Stromal cell of bone marrow (primary cell): ENCODE data around the gene GMDS.
A peak's percentile ranks its signal among the peaks of the same experiment; 100 is the strongest.

Source experiments
- DNase-seq: peaks from one replicate; pipeline ENCODE4 v3.0.0-alpha.2; 2012; ENCODE audit warnings: low read depth

The GMDS gene

DNA sequence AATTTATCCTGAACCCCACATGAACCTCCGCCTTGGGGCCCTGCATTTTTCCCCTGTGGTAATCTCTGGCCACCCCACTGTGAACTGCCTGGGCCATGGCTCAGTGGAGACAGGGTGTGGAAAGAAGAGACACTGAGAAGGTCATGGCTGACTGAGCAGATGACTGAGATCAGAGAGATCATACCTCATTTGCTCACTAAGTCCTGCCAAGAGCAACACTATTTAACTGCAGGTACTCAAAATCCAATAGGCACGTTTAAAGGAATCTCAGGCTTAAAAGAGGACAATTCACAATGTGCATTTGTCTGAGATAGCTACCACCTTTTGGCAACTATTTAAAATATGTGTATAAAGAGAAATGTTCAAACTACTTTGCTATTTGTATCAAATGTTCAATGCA, 305.0 kb downstream of the GMDS start:
- no peak for DNase-seq

DNA sequence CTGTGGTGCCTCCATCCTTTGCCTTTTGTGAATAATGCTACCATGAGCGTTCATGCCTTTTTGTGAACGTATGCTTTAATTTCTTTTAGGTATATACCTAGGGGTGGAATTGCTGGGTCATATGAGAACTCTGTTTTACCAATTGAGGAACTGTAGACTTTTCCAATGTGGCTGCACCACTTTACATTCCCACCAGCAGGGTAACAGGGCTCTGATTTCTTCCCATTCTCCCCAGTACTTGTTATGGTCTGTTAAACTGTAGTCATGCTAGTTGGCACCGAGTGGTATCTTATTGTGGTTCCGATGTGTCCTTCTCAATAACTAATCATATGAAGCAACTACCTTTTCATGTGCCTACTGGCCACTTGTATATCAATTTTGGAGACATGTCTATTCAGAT, 312.1 kb downstream of the GMDS start:
- DNase-seq = no peak

DNA sequence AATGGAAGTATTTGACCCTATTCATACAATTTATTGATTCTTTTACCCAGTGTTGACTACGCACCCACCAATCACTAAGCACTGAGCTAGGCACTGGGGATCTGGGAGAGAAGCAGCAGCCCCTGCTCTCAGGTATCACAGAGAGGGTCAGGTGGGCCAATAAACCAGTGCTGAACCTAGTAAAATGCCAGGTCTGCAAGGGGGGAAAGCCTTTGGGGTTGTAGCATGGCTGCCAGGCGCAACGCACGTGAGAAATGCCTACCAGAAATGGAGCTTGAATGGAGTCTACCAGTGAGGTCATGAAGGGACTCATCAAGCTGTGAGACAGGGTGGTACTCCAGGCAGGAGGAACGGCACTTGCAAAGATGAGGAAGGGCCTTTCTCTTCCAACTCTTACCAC, 313.6 kb downstream of the GMDS start:
- no peak for DNase-seq

DNA sequence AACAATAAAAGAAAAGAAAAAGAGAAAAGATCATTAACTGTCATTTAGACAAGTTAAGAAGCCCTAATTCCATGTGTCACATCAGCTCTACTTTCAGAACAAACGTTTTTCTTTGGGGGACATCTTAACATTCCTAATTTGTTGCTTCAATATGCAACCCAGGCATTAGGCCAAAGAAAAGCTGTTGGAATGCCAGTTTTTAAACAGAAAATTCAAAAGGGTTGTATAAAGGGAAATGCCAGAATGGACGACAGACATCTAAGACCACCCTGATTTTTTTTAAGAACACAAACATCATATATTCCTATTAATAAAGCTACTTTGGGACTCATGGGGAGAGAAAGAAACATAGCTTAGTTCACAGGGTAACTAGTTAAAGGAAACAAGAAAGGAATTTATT, 315.0 kb downstream of the GMDS start:
- no peak for DNase-seq

DNA sequence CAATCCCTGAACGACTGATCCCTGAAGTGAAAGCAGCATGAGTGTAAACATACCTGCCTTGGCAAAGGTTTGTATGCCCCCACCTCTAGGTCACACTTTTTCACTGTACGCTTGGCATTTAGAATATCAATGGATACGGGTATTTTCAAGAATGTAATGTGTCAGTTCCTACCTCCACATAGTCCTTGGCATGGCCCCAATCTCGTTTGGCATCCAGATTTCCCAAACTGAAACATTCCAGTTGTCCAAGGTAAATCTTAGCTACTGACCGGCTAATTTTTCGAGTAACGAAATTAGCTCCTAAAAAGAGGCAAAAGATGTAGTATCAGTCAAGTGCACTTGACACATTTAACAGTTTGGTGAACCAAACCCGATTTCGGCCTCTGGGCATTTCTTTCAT, 315.5 kb downstream of the GMDS start:
- no peak for DNase-seq

DNA sequence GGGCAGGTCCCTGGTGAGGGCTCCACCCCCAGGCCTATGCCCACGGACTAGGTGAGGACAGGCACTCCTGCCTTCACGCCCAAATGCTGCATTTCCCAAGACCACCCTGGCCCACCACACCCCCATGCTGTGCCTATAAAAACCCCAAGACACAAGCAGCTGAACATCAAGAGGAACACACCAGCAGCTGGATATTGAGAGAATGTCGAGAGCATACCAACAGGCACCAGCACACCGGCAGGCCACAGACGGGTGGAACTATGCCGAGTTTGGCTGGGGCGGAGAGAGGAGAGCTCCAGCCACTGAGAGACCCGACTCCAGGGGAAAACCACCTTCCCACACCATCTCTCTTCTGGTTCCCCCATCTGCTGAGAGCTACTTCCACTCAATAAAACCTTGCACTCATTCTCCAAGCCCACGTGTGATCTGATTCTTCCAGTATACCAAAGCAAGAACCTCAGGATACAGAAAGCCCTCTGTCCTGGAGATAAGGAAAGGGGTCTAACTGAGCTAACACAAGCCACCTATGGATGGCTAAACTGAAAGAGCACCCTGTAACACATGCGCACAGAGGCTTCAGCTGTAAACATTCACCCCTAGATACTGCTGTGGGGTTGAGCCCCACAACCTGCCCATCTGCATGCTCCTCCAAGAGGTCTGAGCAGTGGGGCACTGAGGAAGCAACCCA, 319.5 kb downstream of the GMDS start:
- no peak for DNase-seq

DNA sequence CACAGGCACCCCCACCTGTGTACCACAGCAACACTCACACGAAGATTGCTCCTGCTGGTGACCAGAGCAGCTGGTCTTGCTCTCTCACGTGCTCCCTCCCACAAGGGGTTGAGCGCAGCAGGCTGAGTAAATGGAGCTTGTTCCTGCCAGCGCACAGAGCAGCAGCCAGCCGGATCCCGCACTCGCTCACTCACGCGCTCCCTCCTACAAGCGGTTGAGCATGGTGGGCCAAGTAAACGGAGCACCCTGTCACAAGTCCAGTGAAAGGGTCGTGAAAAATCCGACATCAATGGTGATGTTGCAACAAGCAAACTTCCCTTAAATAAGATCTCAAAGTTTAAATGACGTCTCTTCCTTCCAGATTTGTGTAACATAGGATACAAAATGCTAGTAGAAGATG, 322.0 kb downstream of the GMDS start:
- DNase-seq = no peak

DNA sequence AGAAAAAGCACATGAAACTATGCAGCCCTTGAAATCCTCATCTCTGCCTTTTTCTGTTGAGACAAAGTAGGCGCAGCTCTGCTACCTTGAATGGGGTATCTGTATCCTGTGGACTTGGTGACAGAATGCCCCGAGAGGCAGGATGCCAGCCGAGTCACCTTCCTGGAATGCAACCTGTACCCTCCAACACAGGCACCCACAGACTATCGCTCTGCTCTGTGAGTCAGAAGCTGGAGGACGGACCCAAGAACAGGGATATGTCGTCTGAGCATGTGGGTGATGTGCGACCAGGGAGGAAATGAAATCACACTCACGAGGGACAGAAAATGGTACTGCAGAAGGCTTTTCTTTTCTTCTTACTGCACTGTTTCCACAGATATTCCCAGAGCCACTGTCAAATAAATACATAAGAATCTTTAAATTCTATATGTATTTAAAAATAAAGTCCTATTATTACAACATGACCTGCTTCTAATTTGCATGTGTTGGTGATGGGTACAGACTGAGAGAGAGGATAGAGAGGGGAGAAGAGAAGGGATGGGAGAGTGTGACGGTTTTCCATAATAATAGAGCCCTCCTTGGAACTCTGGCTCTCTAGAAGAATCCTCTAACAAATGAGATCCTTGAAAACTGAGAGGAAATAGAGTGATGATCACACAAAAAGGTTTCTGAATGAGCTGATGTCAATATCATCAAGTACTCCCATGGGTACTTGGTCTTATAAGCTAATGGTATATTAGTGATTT, 327.6 kb downstream of the GMDS start:
- DNase-seq = no peak

DNA sequence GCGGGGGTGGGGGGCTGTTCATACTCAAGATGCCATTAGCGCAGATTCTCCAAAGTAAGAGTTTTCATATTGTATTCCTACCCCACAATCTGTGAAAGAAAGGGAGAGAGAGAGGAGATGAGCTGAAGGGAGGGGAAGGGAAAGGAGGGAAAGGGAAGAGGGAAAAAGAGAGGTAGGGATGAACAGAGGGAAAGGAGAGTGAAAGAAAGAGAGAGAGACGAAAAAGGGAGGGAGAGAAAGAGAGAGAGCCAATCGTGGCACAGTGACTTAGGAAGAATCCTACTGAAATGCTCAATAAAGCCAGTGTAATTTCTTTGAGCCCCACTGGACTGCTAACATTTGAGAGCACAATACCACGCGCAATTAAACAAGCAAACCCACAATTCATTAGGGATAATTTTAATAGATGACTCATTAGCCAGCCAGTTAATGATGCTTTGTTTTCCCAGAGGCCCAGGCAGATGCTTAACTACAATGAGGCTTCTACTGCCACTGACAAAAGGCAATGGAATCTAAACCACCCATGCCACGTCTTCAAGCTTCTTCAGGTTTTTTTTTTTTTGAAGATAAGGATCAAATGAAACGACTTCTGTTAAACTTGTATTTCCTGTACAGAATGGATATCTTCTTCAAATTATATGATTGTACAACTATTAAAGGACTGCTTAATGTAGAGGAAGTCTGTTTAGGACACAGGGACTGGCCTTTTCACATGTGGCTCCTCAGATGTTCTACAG, 328.9 kb downstream of the GMDS start:
- peak; percentile 53 for DNase-seq

DNA sequence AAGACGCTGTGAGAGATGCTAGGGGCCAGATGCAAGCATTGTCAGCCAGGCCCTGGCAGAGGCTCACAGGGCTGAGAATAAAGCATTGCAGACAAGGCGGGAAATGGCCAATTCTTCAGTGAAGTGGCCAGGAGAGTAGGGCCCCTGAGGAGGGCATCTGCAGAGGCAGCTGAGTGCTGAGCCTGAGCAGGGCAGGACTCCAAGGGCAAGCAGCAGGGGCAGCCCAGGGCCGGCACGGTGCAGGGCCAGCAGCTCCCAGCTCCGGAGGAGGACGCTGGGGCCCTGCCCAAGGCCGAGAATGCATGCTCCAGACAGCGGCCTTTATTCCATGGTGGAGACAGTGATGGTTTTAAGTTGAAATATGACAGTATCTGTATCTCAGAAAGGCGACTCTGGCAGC, 330.2 kb downstream of the GMDS start:
- DNase-seq = no peak

DNA sequence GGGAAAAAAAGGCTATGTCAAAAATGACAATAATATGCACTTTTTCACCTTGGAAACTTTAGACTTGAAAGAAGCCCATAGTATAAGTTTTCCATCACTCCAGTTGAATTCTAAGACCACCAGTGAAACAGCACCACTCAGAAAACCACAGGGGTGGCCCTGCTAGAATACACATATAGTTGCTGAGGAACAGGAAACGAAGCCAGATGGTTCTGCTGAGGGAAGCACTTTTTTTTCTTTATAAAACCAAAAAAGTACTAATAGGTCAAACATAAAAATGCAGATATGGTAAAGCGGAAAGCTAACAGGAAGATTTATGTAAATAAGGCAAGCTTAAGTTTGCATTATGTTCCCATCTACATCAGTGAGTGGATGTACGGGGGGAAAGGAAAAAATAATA, 331.8 kb downstream of the GMDS start:
- DNase-seq = no peak

DNA sequence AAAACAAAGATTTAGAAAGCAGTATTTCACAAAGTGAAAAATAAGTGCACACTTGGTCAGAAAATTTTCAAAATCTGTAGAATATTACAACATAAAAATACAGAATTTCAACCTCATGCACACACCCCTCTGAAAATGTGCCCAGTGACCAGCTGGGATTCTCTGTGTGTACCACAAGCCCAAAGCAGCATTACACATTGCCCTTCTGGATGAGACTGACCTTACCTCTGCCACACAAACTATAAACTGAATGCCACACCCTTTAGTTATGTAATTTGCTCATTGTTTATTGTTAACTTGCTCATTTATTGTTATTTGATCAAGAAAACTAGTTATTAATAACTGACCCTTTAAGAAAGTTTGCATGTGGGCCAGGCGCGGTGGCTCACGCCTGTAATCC, 332.7 kb downstream of the GMDS start:
- DNase-seq = no peak

DNA sequence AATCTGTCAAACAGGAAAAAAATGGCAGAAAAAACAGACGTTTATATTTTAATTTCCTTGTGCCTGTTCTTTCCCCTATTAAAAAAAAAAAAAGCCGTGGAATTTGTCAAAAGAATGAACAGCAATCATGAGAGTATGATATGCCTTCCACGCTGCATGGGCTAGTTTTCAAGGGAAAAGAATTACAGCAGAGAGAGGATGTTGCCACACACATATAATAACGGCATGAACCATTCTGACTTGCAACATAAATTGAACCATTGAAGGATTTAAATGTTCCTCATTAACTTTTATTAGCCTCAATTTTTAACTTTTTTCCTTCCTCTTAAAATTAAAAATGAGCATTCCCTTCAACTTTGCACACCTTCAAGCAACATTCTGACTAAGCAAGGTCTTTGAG, 333.9 kb downstream of the GMDS start:
- DNase-seq = peak; percentile 33

DNA sequence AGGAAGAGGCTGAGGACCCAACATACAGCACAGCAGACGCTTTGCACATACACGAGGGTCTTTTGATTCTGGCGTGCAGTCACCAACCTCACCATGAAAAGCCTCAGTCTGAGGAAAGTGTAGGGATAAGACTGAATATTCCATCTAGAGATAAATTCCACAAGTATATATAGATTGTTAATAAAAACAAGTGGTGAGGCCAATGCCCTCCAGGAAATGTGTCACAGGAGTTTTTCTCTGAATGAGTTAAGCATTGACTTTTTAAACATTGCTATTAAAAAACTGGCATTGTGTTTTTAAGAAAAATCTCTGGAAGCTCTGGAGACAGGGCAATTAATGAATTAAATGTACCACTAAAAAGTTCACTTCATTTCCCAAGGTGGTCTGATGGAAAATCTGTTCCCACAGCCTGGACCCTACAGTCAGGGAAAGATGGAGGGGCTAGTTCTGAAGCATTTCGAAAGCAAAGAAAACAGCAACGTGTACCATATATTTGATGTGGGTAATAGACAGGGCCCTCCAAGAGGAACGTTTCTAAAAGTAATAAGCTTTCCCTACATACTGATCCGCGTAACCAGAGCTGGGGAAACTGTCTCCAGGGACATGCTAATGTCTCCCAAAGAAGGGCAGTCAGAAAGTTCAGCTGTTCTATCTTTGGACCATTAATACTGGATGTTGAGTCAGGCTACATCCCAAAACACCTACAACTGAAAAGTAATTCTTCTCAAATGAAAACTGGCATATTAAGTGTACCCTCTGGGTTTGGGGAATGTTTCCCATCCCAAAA, 334.6 kb downstream of the GMDS start:
- DNase-seq = no peak

DNA sequence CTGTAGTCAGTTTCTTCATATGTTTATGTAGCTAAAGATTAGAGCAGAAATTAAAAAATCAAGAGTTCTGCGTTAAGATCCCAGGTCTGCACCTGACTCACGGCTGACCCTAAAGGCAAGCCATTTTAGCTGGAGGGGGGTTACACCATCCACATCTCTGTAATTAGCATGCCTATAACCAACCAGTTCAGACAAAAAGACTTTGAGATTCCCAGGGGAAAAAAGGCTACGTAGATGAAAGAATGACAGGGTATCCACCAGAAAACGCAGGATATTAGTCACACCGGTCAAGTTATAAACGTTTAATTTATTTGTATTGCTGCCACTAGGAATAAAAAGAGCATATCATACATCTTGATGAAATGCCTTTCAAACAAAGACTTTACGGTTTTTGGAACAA, 336.6 kb downstream of the GMDS start:
- DNase-seq = no peak

DNA sequence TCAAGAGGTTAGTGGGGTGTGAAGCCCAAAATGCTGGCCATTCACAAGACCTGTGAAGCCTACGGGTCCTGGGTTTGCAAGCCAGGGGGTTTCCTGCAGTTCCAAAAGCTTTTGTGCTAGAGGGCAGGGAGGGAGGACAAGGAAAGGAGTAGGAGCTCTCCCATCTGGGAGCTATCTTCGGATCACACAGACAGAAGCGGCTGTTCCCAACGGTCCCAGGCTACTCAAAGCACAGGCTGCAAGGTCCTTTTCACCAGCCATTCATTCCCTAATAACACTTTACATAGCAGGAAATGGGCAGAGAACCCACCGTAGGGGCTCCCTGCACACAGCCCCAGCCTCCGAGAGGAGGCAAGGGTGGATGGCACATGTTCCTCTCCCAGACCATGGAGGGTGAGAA, 338.8 kb downstream of the GMDS start:
- DNase-seq = no peak

DNA sequence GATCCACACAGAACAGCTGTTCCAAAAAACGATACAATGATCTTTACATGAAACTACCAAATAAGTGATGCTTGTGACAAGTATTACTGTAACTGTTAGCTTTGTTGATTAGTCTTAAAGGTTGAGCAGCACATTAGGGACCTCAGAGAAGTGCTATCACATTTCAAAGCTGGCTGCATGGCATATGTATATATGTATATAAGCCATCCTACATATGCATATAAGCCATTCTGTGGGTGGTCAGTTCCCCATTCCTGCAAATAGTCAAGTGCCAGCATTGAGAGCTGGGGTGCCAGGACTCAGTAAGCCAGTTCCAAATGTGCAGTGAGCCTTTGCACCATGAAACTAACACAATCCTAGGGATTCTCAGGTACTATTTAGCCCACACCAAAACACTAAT, 339.4 kb downstream of the GMDS start:
- no peak for DNase-seq

DNA sequence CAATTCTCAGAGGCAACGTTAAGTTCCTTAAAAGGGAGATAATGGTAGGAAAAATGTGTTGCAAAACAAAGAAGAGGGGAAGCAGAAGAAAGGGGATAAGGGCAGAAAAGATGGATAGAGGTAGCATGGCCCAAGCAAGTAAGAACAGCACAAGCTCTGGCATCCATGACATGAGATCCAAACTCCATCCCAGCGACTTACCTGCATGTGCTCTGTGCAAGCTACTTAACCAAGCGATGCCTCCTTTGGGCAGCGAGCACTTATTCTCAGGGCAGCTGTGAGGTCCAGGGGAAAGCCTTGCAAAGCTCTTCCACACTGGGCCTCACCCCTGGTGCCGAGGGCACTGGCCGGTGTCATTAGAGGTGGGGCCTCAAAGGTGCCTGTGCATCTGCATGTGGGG, 340.5 kb downstream of the GMDS start:
- DNase-seq = no peak

DNA sequence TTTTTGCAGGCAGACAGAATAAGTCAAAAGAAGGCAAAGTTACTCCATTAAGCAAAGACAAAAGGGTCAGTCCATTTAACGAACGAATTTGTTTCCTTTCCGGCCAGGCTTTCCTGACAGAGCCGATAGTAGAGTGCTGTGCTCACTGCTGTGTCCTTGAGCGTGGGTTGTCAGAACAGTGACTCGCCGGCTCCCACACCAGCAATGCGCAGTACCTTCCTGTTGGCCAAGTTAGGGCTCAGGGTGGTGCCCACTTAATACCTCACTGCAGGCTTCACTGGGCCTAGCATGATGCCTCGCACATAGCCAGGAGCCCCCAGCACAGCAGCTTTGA, 341.0 kb downstream of the GMDS start:
- DNase-seq = no peak

DNA sequence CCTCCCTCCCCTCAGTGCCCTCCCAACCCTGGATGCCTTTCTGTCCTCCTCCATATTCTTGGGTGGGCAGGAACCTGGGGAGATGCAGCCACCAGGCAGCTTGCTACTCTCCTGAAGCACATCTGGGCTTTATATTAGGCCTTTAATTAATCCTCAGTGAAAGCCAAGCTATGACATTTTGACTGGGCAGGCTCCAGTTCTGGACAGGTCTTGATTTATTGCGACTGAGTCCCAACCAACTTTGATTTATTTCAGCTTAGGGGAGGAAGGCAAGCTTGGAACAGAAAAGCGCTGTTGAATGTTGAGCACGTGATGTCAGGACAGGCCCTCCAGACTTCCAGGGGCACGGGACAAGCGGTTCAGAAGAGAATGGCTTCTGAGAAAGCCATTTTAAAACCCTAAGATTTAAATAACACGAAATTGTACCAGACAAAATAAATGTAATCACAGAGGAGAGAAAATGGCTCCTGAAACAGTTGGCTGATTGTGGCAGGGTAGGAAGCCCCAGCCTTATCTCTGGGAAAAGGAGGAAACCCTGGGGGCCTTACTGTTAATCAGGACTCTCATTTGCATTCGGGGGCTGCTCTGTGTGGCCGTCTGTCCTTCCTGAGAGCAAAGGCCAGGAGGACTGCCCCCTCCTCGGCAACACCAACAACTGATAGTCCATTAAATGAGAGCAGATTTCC, 341.5 kb downstream of the GMDS start:
- DNase-seq = no peak

DNA sequence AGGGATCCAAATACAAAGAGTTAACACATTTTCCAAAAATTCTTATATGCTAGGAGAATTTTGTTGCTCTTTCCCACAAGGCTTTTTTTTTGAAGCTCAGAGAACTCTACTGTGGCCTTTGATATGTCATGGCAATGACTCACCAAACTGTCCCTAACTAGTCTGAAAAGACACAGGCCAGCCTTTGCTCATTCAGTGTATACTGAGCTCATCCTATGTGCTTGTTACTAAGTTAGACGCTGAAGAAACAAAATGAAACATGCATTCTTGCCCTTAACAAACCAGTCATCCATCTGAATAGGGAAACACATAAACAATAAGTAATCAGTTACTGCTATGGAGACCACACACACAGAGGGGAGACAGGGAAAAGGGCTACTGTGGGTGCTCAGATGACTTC, 343.8 kb downstream of the GMDS start:
- no peak for DNase-seq

DNA sequence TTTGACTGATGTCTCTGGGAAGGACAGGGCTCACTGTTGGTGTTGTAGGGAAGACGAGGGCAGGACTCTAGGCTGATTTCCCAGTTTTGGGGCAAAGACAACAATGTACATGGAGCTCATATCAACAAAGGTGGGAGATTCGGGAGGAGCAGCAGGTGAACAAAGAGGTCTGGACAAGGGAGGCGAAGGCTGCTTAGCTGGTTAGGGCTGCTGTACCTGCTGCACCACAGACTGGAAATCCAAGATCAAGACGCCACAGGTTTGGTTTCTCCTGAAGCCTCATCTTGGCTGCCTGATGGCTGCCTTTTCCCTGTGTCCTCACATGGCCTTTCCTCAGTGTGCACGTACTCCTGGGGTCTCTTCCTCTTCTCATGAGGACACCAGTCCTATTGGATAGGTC, 348.5 kb downstream of the GMDS start:
- DNase-seq = no peak
